KMS-11 (cell line): ENCODE data around the gene MMP15.

Experiments
- H2AFZ ChIP-seq: fragments of 200-600 bp; sonication (generic); 2 replicates; pipeline ENCODE4 v1.6.1; 2016; ENCODE audit warnings: antibody characterized with exemption, mixed run types, low read depth
- H3K27ac ChIP-seq: fragments of 200-600 bp; sonication (generic); 2 replicates; pipeline ENCODE4 v1.6.1; 2016; ENCODE audit warnings: mild to moderate bottlenecking, mixed run types
- H3K27me3 ChIP-seq: fragments of 200-600 bp; sonication (generic); 2 replicates; pipeline ENCODE4 v1.6.1; 2017; ENCODE audit warnings: mild to moderate bottlenecking, low read depth, mixed run types, moderate library complexity; ENCODE audit not compliant: insufficient read depth
- H3K36me3 ChIP-seq: fragments of 200-600 bp; sonication (generic); 2 replicates; pipeline ENCODE4 v1.6.1; 2017; ENCODE audit warnings: mild to moderate bottlenecking, mixed run types; ENCODE audit not compliant: insufficient read depth
- H3K4me1 ChIP-seq: fragments of 200-600 bp; sonication (generic); 2 replicates; pipeline ENCODE4 v1.6.1; 2016; ENCODE audit warnings: mild to moderate bottlenecking, low read depth, mixed run types; ENCODE audit not compliant: poor library complexity, severe bottlenecking
- H3K4me2 ChIP-seq: fragments of 200-600 bp; sonication (generic); 2 replicates; pipeline ENCODE4 v1.7.0; 2016; ENCODE audit warnings: mild to moderate bottlenecking, mixed run types
- H3K4me3 ChIP-seq: fragments of 200-600 bp; sonication (generic); IDR thresholded peaks from 2 replicates; pipeline ENCODE4 v1.6.1; 2017; ENCODE audit warnings: low read depth, low read length, mixed read lengths; ENCODE audit not compliant: insufficient read depth
- H3K79me2 ChIP-seq: fragments of 200-600 bp; sonication (generic); 2 replicates; pipeline ENCODE4 v1.6.1; 2016; ENCODE audit warnings: low read depth, mixed run types; ENCODE audit not compliant: insufficient read depth
- H3K9ac ChIP-seq: fragments of 200-600 bp; sonication (generic); 2 replicates; pipeline ENCODE4 v1.6.1; 2016; ENCODE audit warnings: mild to moderate bottlenecking, mixed run types
- H4K20me1 ChIP-seq: fragments of 200-600 bp; sonication (generic); 2 replicates; pipeline ENCODE4 v1.6.1; 2016; ENCODE audit warnings: mild to moderate bottlenecking, mixed run types; ENCODE audit not compliant: insufficient read depth
- CTCF ChIP-seq: fragments of 200-600 bp; sonication (generic); conservative IDR thresholded peaks from 2 replicates; pipeline ENCODE4 v1.6.1; 2017; ENCODE audit warnings: low read depth, mild to moderate bottlenecking, antibody characterized with exemption, low read length, moderate library complexity, mixed read lengths

MMP15 gene

GRCh38 chr16:58053682-58054005, 28.1 kb downstream of the MMP15 start:
- no peak overlapping the region for H3K9ac ChIP-seq
- no peak overlapping the region for H2AFZ ChIP-seq
- H3K4me3 ChIP-seq: no peak overlapping the region
- H4K20me1 ChIP-seq: no peaks in the 10 kb centered on the region
- no peaks in the 10 kb centered on the region for H3K36me3 ChIP-seq
- H3K27ac ChIP-seq: no peak overlapping the region
- no peaks in the 10 kb centered on the region for H3K27me3 ChIP-seq
- H3K4me1 ChIP-seq: no peaks in the 10 kb centered on the region
- TF ChIP-seq CTCF: no peak
- H3K4me2 ChIP-seq: no peak overlapping the region
- no peaks in the 10 kb centered on the region for H3K79me2 ChIP-seq

- no peaks in the 10 kb centered on the region for H3K36me3 ChIP-seq
- H2AFZ ChIP-seq: no peak overlapping the region
- TF ChIP-seq CTCF: no peak
- no peak overlapping the region for H3K4me2 ChIP-seq
- H3K27me3 ChIP-seq: no peaks in the 10 kb centered on the region
- no peaks in the 10 kb centered on the region for H4K20me1 ChIP-seq
- no peaks in the 10 kb centered on the region for H3K4me1 ChIP-seq
- H3K9ac ChIP-seq: no peak overlapping the region
- no peak overlapping the region for H3K4me3 ChIP-seq
- no peaks in the 10 kb centered on the region for H3K79me2 ChIP-seq
- H3K27ac ChIP-seq: no peak overlapping the region
Measured at GRCh38 chr16:58054289-58054688, 28.7 kb downstream of the MMP15 start.

- Histone ChIP-seq H3K4me2 (no peak overlapping the region), H3K27ac (no peak overlapping the region), H3K9ac (no peak overlapping the region), H4K20me1 (no peaks in the 10 kb centered on the region), H3K4me1 (no peaks in the 10 kb centered on the region), H2AFZ (no peak overlapping the region), H3K4me3 (no peak overlapping the region), H3K27me3 (no peaks in the 10 kb centered on the region), H3K36me3 (no peaks in the 10 kb centered on the region), H3K79me2 (no peaks in the 10 kb centered on the region)
- TF ChIP-seq CTCF: no peak
Measured at GRCh38 chr16:58056580-58056979, 31.0 kb downstream of the MMP15 start.

- Histone ChIP-seq H3K4me3 (no peak overlapping the region), H4K20me1 (no peaks in the 10 kb centered on the region), H3K36me3 (no peaks in the 10 kb centered on the region), H3K4me1 (no peaks in the 10 kb centered on the region), H3K79me2 (no peaks in the 10 kb centered on the region), H3K27me3 (no peaks in the 10 kb centered on the region), H3K27ac (no peak overlapping the region), H3K4me2 (no peak overlapping the region), H3K9ac (no peak overlapping the region), H2AFZ (no peak overlapping the region)
- TF ChIP-seq CTCF: no peak
Measured at GRCh38 chr16:58057121-58057520, 31.6 kb downstream of the MMP15 start.

- Histone ChIP-seq H3K4me3 (no peak overlapping the region), H3K9ac (no peak overlapping the region), H3K27me3 (no peaks in the 10 kb centered on the region), H3K79me2 (no peaks in the 10 kb centered on the region), H3K36me3 (no peaks in the 10 kb centered on the region), H4K20me1 (no peaks in the 10 kb centered on the region), H3K4me1 (no peaks in the 10 kb centered on the region), H3K27ac (no peak overlapping the region), H2AFZ (no peak overlapping the region), H3K4me2 (no peak overlapping the region)
- no peak for TF ChIP-seq CTCF
Measured at GRCh38 chr16:58057784-58058183, 32.2 kb downstream of the MMP15 start.
